Astrocyte of the spinal cord (primary cell): ENCODE results near the gene PRKAR2B.

Experiments
- DNase-seq: peaks from one replicate; pipeline ENCODE4 v3.0.0; 2011; ENCODE audit warnings: low read depth, low spot score
- H3K4me3 ChIP-seq: 2 replicates; pipeline ENCODE4 v1.5.1; 2011; ENCODE audit warnings: low read depth, mild to moderate bottlenecking, low read length, moderate library complexity
- in situ Hi-C: cut with HindIII; loops from 2 replicates; pipeline ENCODE4 v1.10.0; 2017; ENCODE audit warnings: low sequenced_read_pairs
- TF ChIP-seq, protein P1 (sequence below): IDR thresholded peaks from 2 replicates; pipeline ENCODE4 v1.5.1; 2012; ENCODE audit warnings: low read depth, mild to moderate bottlenecking, low read length, inconsistent platforms

Gene PRKAR2B

DNA sequence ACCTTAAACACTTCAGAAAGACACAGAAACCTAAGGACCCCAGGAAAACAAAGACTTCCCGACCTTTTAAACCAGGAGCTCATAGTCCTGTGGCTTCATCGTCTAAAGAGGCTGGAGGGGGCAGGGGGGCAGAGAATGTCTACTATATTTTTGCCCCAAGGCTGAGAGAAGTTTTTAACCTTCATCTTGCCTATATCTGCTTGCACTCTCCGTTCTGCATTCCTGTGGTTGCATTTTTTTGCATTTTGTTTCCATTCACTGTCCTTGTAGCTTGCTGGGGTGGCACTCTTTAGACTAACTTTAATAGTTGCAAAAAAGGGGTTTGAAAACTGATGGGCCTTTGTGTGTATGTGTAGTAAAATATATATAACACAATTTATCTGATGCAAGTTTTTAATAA is 23.7 kb downstream of the PRKAR2B start:
- in situ Hi-C loops = no loop called here
- TF ChIP-seq, protein P1, sequence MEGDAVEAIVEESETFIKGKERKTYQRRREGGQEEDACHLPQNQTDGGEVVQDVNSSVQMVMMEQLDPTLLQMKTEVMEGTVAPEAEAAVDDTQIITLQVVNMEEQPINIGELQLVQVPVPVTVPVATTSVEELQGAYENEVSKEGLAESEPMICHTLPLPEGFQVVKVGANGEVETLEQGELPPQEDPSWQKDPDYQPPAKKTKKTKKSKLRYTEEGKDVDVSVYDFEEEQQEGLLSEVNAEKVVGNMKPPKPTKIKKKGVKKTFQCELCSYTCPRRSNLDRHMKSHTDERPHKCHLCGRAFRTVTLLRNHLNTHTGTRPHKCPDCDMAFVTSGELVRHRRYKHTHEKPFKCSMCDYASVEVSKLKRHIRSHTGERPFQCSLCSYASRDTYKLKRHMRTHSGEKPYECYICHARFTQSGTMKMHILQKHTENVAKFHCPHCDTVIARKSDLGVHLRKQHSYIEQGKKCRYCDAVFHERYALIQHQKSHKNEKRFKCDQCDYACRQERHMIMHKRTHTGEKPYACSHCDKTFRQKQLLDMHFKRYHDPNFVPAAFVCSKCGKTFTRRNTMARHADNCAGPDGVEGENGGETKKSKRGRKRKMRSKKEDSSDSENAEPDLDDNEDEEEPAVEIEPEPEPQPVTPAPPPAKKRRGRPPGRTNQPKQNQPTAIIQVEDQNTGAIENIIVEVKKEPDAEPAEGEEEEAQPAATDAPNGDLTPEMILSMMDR = no peak
- peak; percentile 12 for DNase-seq
- H3K4me3 ChIP-seq = no peak overlapping the region

DNA sequence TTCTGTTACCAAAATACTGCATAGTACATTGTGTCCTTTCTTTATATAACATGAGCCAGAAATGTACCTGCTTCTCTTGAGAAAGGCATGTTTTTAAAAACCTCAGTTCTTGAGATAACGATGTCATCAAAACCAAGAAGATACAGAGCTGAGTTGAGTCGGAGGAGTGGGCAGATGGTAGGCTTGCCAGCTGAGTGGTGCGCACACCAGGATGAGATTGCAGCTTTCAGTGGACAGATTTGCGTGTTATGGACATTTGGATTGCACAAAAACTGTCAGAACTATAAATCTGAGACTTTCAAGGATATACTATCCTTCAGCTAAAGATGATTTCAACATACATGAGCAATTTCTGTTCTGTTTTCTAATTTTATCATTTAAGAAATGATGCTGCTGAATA is 25.0 kb downstream of the PRKAR2B start:
- no peak for DNase-seq
- no peak overlapping the region for H3K4me3 ChIP-seq
- TF ChIP-seq, protein P1 = no peak
- in situ Hi-C loops = no loop called here

DNA sequence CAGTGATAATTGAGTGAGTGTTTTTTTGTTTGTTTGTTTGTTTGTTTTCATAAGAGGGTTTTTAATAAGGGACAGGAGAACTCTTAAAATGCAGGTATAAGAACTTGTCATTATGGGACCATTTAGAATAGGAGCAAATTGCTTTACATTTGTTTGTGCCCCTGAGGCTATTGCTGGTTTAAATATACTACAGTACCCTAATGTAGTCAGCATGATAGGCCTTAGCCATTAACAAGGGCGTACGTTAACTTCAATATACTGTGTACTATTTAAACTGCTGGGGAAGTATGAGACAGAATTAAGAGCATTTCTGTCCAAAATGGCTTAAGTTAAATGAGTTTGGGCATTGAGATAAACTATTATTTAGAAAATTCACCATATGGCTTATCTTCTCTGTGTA is 26.2 kb downstream of the PRKAR2B start:
- TF ChIP-seq, protein P1 = no peak
- DNase-seq = no peak
- no peak overlapping the region for H3K4me3 ChIP-seq
- in situ Hi-C loops = no loop called here

DNA sequence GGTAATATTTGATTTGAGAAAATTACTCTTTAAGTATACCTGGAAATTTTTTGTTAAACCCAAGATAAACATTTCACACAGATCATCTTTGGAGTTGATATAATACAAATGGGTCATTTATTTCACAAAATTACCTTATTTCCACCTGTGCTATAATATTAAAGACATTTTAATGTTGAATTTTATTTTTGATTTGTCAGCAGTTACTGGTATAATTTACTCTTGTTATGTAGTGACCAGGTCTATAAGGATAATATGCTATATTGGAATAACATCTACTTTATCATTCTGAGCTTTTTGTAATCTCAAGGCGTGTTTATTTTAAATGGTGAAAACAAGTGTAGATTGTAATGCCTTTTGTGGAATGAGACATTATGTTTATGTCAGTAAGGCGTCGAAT is 26.6 kb downstream of the PRKAR2B start:
- no peak for DNase-seq
- in situ Hi-C loops = no loop called here
- H3K4me3 ChIP-seq = no peak overlapping the region
- TF ChIP-seq, protein P1 = no peak

DNA sequence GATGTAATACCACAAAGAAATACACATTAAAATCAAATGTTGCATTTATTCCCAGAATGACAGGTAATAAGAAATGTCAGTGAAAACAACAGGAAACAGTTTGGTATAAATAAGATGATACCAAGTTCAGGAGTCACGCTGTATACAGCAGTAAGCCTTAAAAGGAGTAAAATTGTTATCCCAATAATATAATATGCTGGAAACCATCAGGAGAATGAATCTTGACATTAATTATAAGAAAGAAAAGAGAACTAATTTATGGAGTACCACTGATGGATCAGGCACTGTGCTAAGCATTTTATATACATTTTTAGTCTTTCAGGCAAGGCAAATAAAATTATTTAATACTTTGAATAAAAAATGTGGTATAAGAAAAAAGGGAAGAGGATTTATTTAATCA is 27.6 kb downstream of the PRKAR2B start:
- no peak for DNase-seq
- no peak overlapping the region for H3K4me3 ChIP-seq
- TF ChIP-seq, protein P1 = no peak
- in situ Hi-C loops = no loop called here

DNA sequence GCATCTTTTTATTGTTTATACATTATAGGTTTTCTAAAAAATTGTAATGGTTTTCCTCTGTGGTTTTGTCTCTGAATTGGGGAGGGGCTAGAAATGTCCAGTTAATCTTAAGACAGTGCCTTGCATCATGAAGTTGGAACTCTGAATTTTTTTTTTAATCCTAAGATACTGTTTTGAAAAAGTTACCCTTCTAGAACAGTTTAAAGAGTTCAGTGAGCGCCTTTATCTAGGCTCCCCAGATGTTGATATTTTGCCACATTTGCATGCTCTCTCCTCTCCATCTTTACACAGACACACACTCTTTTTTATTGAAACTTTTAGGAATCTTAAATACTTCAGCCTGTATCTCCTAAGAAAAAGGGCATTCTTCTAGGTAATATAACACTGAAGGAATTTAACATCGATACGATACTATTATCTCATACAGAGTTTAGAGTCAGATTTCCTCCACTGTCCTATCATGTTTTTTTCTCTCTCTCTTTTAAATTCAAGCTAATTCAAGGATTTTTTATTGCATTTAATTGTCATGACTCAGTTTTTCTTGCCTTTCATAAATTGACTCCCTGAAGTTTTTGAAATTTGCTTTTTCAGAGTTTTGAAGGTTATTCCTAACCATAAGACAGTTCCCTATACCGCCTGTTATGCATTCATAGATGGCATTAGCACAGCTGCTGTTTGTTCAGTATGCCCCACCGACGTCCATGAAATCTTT is 31.5 kb downstream of the PRKAR2B start:
- no peak for DNase-seq
- H3K4me3 ChIP-seq = no peak overlapping the region
- in situ Hi-C loops = no loop called here
- TF ChIP-seq, protein P1 = no peak
